H1 (cell line): ENCODE results near the gene PITRM1. TPM values are rescaled to one million over a fixed set of nuclear protein-coding genes. Genes with fewer than 3 reads are reported as not detected.
A peak's percentile ranks its signal among the peaks of the same experiment; 100 is the strongest.

Experiments
- CTCF ChIA-PET: fragments of 300-600 bp; sonication (Branson Sonifier 250); formaldehyde crosslinking; loops from one replicate; lab custom pipeline; 2021; ENCODE audit not compliant: partially characterized antibody; lab: Charles Lee
- POLR2A ChIA-PET: fragments of 300-600 bp; sonication (Branson Sonifier 250); formaldehyde crosslinking; loops from one replicate; lab custom pipeline; 2021; ENCODE audit warnings: inconsistent platforms; ENCODE audit not compliant: partially characterized antibody; lab: Charles Lee
- DNase-seq, 2 experiments: peaks; one replicate each; pipeline versions ENCODE4 v3.0.0 to v3.0.0-alpha.2; 2010 to 2022; ENCODE audit warnings: low spot score in 2 of 2, low read depth in 1 of 2, mixed read lengths in 1 of 2
- FAIRE-seq: peaks from 2 replicates; lab custom pipeline; 2011; peaks lifted over from hg19 to GRCh38; lab: Jason Lieb, UNC
- H2AFZ ChIP-seq: 2 replicates; pipeline ENCODE4 v1.8.1; 2012; ENCODE audit warnings: low read length, inconsistent platforms
- H2AK5ac ChIP-seq: 2 replicates; pipeline ENCODE4 v1.6.1; 2013; ENCODE audit warnings: low read depth, low read length
- H2BK120ac ChIP-seq: replicated peaks from 2 replicates; pipeline ENCODE3; 2013; ENCODE audit warnings: low read depth, low read length, inconsistent platforms
- H2BK12ac ChIP-seq: 2 replicates; pipeline ENCODE4 v1.6.1; 2013; ENCODE audit warnings: low read depth, low read length
- H2BK15ac ChIP-seq: 2 replicates; pipeline ENCODE4 v1.6.1; 2013; ENCODE audit warnings: low read length
- H2BK20ac ChIP-seq: 2 replicates; pipeline ENCODE4 v1.6.1; 2013; ENCODE audit warnings: low read length
- H2BK5ac ChIP-seq: 2 replicates; pipeline ENCODE4 v1.6.1; 2013; ENCODE audit warnings: low read depth, low read length
- H3K14ac ChIP-seq: 2 replicates; pipeline ENCODE4 v1.6.1; 2013; ENCODE audit warnings: inconsistent platforms; ENCODE audit not compliant: insufficient read length
- H3K18ac ChIP-seq: 2 replicates; pipeline ENCODE4 v1.6.1; 2013; ENCODE audit warnings: low read length; ENCODE audit errors: extremely low read depth
- H3K23ac ChIP-seq: 2 replicates; pipeline ENCODE4 v1.6.1; 2013; ENCODE audit warnings: inconsistent platforms; ENCODE audit not compliant: insufficient read length
- H3K23me2 ChIP-seq: 2 replicates; pipeline ENCODE4 v1.6.1; 2013; ENCODE audit warnings: low read depth, low read length
- H3K27ac ChIP-seq: 2 replicates; pipeline ENCODE4 v1.6.1; 2011; ENCODE audit warnings: low read depth, low read length, inconsistent platforms
- H3K27me3 ChIP-seq, 4 experiments: replicated peaks in 1 of 4; 1 replicate in 1 of 4; 2 replicates in 3 of 4; pipeline versions ENCODE4 v1.6.1 to v1.8.1; 2011 to 2013; ENCODE audit warnings: low read length in 3 of 4, mild to moderate bottlenecking in 3 of 4, inconsistent platforms in 2 of 4, mixed read lengths in 2 of 4, moderate library complexity in 1 of 4; ENCODE audit not compliant: control insufficient read depth in 3 of 4, insufficient read depth in 3 of 4; ENCODE audit errors: extremely low read depth in 1 of 4
- H3K36me3 ChIP-seq, 4 experiments: 2 replicates each; pipeline versions ENCODE4 v1.6.1 to v1.8.1; 2011 to 2013; ENCODE audit warnings: mild to moderate bottlenecking in 4 of 4, low read length in 3 of 4, moderate library complexity in 2 of 4, control low read depth in 1 of 4, inconsistent platforms in 1 of 4; ENCODE audit not compliant: insufficient read depth in 4 of 4, control insufficient read depth in 2 of 4
- H3K4ac ChIP-seq: replicated peaks from 2 replicates; pipeline ENCODE3; 2013; ENCODE audit warnings: low read length, low read depth, mixed read lengths, inconsistent platforms; ENCODE audit not compliant: insufficient read length
- H3K4me1 ChIP-seq, 4 experiments: replicated peaks in 1 of 4; 1 replicate in 1 of 4; 2 replicates in 3 of 4; pipeline versions ENCODE4 v1.6.1 to v1.8.1; 2011 to 2013; ENCODE audit warnings: low read length in 3 of 4, inconsistent platforms in 2 of 4, mixed read lengths in 1 of 4; ENCODE audit not compliant: insufficient read depth in 4 of 4, control insufficient read depth in 3 of 4
- H3K4me2 ChIP-seq, 2 experiments: 2 replicates each; pipeline versions ENCODE4 v1.6.1 to v1.8.1; 2011 to 2013; ENCODE audit warnings: low read depth in 2 of 2, low read length in 2 of 2, control low read depth in 1 of 2, inconsistent platforms in 1 of 2, mild to moderate bottlenecking in 1 of 2; ENCODE audit not compliant: insufficient read depth in 1 of 2
- H3K4me3 ChIP-seq, 4 experiments: fragments of 200-600, 300-600 bp in 1 of 4; sonication (generic), shearing (Covaris generic), sonication (Bioruptor Twin) in 1 of 4; 2 replicates each; pipeline versions ENCODE4 v1.5.1 to v1.8.1; 2011 to 2016; ENCODE audit warnings: low read length in 4 of 4, low read depth in 3 of 4, control low read depth in 2 of 4, inconsistent platforms in 2 of 4, mild to moderate bottlenecking in 2 of 4, mixed read lengths in 1 of 4, moderate library complexity in 1 of 4; ENCODE audit not compliant: insufficient read depth in 2 of 4; ENCODE audit errors: extremely low read depth in 1 of 4
- H3K56ac ChIP-seq: replicated peaks from 2 replicates; pipeline ENCODE3; 2013; ENCODE audit warnings: low read depth, mild to moderate bottlenecking, mixed read lengths, low read length, inconsistent platforms; ENCODE audit not compliant: insufficient read length
- H3K79me1 ChIP-seq: 2 replicates; pipeline ENCODE4 v1.6.1; 2013; ENCODE audit warnings: low read depth, low read length, control low read depth
- H3K79me2 ChIP-seq, 2 experiments: 2 replicates each; pipeline versions ENCODE4 v1.6.1 to v1.8.1; 2012 to 2013; ENCODE audit warnings: low read length in 2 of 2, mild to moderate bottlenecking in 2 of 2, inconsistent platforms in 1 of 2; ENCODE audit not compliant: insufficient read depth in 2 of 2, control insufficient read depth in 1 of 2
- H3K9ac ChIP-seq, 4 experiments: replicated peaks in 1 of 4; 1 replicate in 1 of 4; 2 replicates in 3 of 4; pipeline versions ENCODE4 v1.6.1 to v1.8.1; 2011 to 2013; ENCODE audit warnings: low read depth in 3 of 4, low read length in 3 of 4, control low read depth in 2 of 4, mild to moderate bottlenecking in 2 of 4, moderate library complexity in 2 of 4, inconsistent platforms in 1 of 4; ENCODE audit errors: extremely low read depth in 1 of 4
- H3K9me3 ChIP-seq, 2 experiments: 2 replicates each; pipeline versions ENCODE4 v1.6.1 to v1.8.1; 2012 to 2013; ENCODE audit warnings: mild to moderate bottlenecking in 2 of 2, moderate library complexity in 2 of 2, control low read depth in 1 of 2, inconsistent platforms in 1 of 2, low read depth in 1 of 2, low read length in 1 of 2, mixed read lengths in 1 of 2; ENCODE audit not compliant: insufficient read depth in 2 of 2
- H4K20me1 ChIP-seq, 2 experiments: replicated peaks in 1 of 2; 2 replicates each; pipeline versions ENCODE3 to v1.8.1; 2011 to 2013; ENCODE audit warnings: inconsistent platforms in 2 of 2, low read length in 2 of 2, mild to moderate bottlenecking in 1 of 2; ENCODE audit not compliant: insufficient read depth in 2 of 2, control insufficient read depth in 1 of 2
- H4K5ac ChIP-seq: 2 replicates; pipeline ENCODE4 v1.6.1; 2013; ENCODE audit warnings: low read length, low read depth, mixed read lengths, inconsistent platforms; ENCODE audit not compliant: insufficient read length
- H4K8ac ChIP-seq: 2 replicates; pipeline ENCODE4 v1.8.0; 2013; ENCODE audit warnings: mild to moderate bottlenecking, moderate library complexity, low read length, inconsistent platforms; ENCODE audit not compliant: insufficient read depth; ENCODE audit errors: extremely low read depth
- H4K91ac ChIP-seq: replicated peaks from 2 replicates; pipeline ENCODE3; 2013; ENCODE audit warnings: low read length, mixed read lengths, inconsistent platforms; ENCODE audit not compliant: insufficient read length
- CHD2 ChIP-seq: IDR thresholded peaks from 2 replicates; pipeline ENCODE4 v1.6.1; 2012; ENCODE audit warnings: low read length, improper control_type of control experiment
- GTF2F1 ChIP-seq: IDR thresholded peaks from 2 replicates; pipeline ENCODE4 v1.6.1; 2012; ENCODE audit warnings: low read depth, low read length, improper control_type of control experiment, borderline replicate concordance
- KDM4A ChIP-seq: IDR thresholded peaks from one replicate; pipeline ENCODE4 v1.7.1; 2012; ENCODE audit warnings: low read depth, mild to moderate bottlenecking, moderate library complexity, low read length, inconsistent platforms; ENCODE audit not compliant: severe bottlenecking
- NRF1 ChIP-seq: IDR thresholded peaks from 2 replicates; pipeline ENCODE4 v1.6.1; 2011; ENCODE audit warnings: mild to moderate bottlenecking, low read depth, low read length, improper control_type of control experiment
- SIN3A ChIP-seq, 2 experiments: IDR thresholded peaks in 1 of 2; conservative IDR thresholded peaks in 1 of 2; 2 replicates each; pipeline ENCODE4 v1.6.1; 2011 to 2012; ENCODE audit warnings: low read length in 2 of 2, improper control_type of control experiment in 1 of 2, low read depth in 1 of 2, mild to moderate bottlenecking in 1 of 2
- SP4 ChIP-seq: IDR thresholded peaks from 2 replicates; pipeline ENCODE4 v1.6.1; 2012; ENCODE audit warnings: low read length, inconsistent platforms
- TCF12 ChIP-seq: IDR thresholded peaks from 2 replicates; pipeline ENCODE4 v1.6.1; 2011; ENCODE audit warnings: low read depth, mild to moderate bottlenecking, low read length
- WGBS, 2 experiments: shearing (Covaris generic) in 1 of 2; methylation state at CpG; one replicate each; pipeline versions ENCODE4 v1.1.6 to v1.1.7; 2013 to 2015; ENCODE audit warnings: low lambda C conversion rate in 2 of 2, mixed read lengths in 2 of 2, inconsistent platforms in 1 of 2, low coverage in 1 of 2, missing lambda C conversion rate in 1 of 2; ENCODE audit not compliant: insufficient replicate concordance in 2 of 2, insufficient coverage in 1 of 2, insufficient read length in 1 of 2; ENCODE audit errors: extremely low coverage in 1 of 2, missing lambda C conversion rate in 1 of 2; 5-methylcytosine and 5-hydroxymethylcytosine counted together
- polyA plus RNA-seq, 7 experiments: library from polyadenylated mRNA; depleted of rRNA in 3 of 7; stranded (reverse) in 5 of 7; unstranded in 2 of 7; fragments of >200 nt in 5 of 7; fragments of 200-250 nt in 2 of 7; gene quantifications; 1 replicate in 5 of 7; 2 replicates in 1 of 7; 4 replicates in 1 of 7; pipeline versions ENCODE4 v1.2.1 to v1.2.3, GENCODE V29; 2011 to 2013; ENCODE audit warnings: missing spikeins in 2 of 7, mixed read lengths in 2 of 7
- total RNA-seq: library from RNA; stranded (reverse); fragmentation: NEBNext Ultra II Directional; extraction: Animal tissue kit (Norgen Biotek cat#: 25700); gene quantifications from 2 replicates; pipeline ENCODE4 v1.2.1, GENCODE V29; 2021
- TF ChIP-seq, protein P1 (sequence below), 3 experiments: IDR thresholded peaks; 1 replicate in 2 of 3; 2 replicates in 1 of 3; pipeline versions ENCODE4 v1.5.1 to v1.6.1; 2011; ENCODE audit warnings: low read length in 3 of 3, mild to moderate bottlenecking in 3 of 3, inconsistent platforms in 2 of 3, low read depth in 1 of 3, moderate library complexity in 1 of 3; ENCODE audit not compliant: insufficient read depth in 1 of 3; ENCODE audit errors: control extremely low read depth in 1 of 3

Gene PITRM1
- total and polyA plus RNA-seq, 2 of the 8 experiments (the other 6 are each of a cell fraction or from before 2014, with no cell fraction given) = 18.6 to 31.5 TPM

DNA sequence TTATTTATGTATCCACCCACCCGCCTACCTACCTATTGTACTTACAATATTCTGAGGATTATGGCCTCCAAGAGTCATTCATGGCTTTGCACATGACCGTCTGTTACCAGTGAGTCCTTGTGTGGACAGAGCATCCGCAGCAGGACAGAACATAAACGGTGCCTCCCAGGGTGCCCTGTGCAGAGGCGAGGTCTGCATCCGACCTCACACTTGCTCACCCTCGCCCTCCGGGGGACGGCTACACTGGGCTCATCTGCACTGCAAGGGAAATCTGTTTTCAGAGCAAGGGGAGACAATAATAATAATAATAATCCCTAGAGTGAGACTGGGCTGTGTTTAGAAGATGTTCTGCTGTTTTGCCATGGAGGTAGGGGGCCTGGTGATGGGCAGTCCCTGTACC, 75.4 kb downstream of the PITRM1 start:
- H3K9me3 ChIP-seq = no peaks in the 10 kb centered on the region
- H3K14ac ChIP-seq = no peak overlapping the region
- H4K5ac ChIP-seq = no peak overlapping the region
- DNase-seq = no peak
- H3K18ac ChIP-seq = no peak overlapping the region
- H4K20me1 ChIP-seq = peaks cover 11 to 14% of the 10 kb centered on the region in 2 experiments
- H3K4me3 ChIP-seq = no peak overlapping the region
- H3K4me2 ChIP-seq = no peak overlapping the region
- ChIA-PET POLR2A (interaction anchor here (1.5 kb wide), 1 partner anchor 25 kb away, joined by 3 read pairs; no protein-coding TSS in a partner anchor), CTCF (no interaction called here)
- H3K79me1 ChIP-seq = peaks cover 12% of the 10 kb centered on the region
- H3K9ac ChIP-seq = no peak overlapping the region
- 90% methylated on average over 9 of the region's 9 CpGs; no CpG with 5 or more reads in 1 of the 2 experiments for WGBS, 2 experiments
- H4K8ac ChIP-seq = 0 out of 2 replicates have a peak overlapping the region, but pooled peaks have one; percentile 35
- no peak overlapping the region for H2BK120ac ChIP-seq
- FAIRE-seq = no peak
- no peak overlapping the region for H3K27ac ChIP-seq
- H3K4ac ChIP-seq = no peak overlapping the region
- peaks cover 4 to 33% (median 15%) of the 10 kb centered on the region in 4 experiments for H3K36me3 ChIP-seq
- H3K23me2 ChIP-seq = peaks cover 4% of the 10 kb centered on the region; the same call in 1 of the 2 replicates
- peaks cover 0 to 67% of the 10 kb centered on the region in 2 experiments; a peak in 3 of 4 replicates for H3K79me2 ChIP-seq
- no peak overlapping the region for H4K91ac ChIP-seq
- no peak overlapping the region for H2BK20ac ChIP-seq
- no peak overlapping the region for H3K23ac ChIP-seq
- peaks cover 0 to 3% (median under 1%) of the 10 kb centered on the region in 4 experiments; a peak in 5 of 7 replicates for H3K4me1 ChIP-seq
- H3K56ac ChIP-seq = peak overlapping the region; percentile 65
- H2BK5ac ChIP-seq = no peak overlapping the region
- H3K27me3 ChIP-seq = no peaks in the 10 kb centered on the region
- TF ChIP-seq GTF2F1 (no peak), KDM4A (no peak), TCF12 (no peak), CHD2 (no peak), NRF1 (no peak), SP4 (no peak), SIN3A (conservative IDR thresholded peaks at IDR 0.05 in 1 of 2, IDR thresholded peaks at IDR 0.05 in 1 of 2; ENCODE audit: low read depth in 1 of 2, low read length in 2 of 2) (no peak)
- TF ChIP-seq, protein P1, sequence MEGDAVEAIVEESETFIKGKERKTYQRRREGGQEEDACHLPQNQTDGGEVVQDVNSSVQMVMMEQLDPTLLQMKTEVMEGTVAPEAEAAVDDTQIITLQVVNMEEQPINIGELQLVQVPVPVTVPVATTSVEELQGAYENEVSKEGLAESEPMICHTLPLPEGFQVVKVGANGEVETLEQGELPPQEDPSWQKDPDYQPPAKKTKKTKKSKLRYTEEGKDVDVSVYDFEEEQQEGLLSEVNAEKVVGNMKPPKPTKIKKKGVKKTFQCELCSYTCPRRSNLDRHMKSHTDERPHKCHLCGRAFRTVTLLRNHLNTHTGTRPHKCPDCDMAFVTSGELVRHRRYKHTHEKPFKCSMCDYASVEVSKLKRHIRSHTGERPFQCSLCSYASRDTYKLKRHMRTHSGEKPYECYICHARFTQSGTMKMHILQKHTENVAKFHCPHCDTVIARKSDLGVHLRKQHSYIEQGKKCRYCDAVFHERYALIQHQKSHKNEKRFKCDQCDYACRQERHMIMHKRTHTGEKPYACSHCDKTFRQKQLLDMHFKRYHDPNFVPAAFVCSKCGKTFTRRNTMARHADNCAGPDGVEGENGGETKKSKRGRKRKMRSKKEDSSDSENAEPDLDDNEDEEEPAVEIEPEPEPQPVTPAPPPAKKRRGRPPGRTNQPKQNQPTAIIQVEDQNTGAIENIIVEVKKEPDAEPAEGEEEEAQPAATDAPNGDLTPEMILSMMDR (IDR thresholded peaks at IDR 0.05; ENCODE audit: control extremely low read depth in 1 of 3, insufficient read depth in 1 of 3, low read depth in 1 of 3, low read length in 3 of 3) = 0 out of 4 replicates have a peak, but pooled peaks of 1 of the 3 experiments have one; percentile 7
- TF ChIP-seq, all 59 proteins: peak for 1
- Histone ChIP-seq H2BK12ac (no peak overlapping the region), H2AFZ (no peak overlapping the region), H2BK15ac (no peak overlapping the region), H2AK5ac (no peak overlapping the region)
